Thyroid gland (tissue), 4 donors: ENCODE results near the gene MYLK. TPM values are rescaled to one million over a fixed set of nuclear protein-coding genes. Genes with fewer than 3 reads are reported as not detected.
"Not testable (repeated sequence)": the region's sequence is repeated elsewhere in the genome, so short reads cannot be mapped to it uniquely, and the experiment has no call there.

Experiments
- DNase-seq, 2 donors: peaks; one replicate each; pipeline ENCODE4 v3.0.0-alpha.2; 2019
- H3K27ac ChIP-seq, 3 donors: fragments of 200-600 bp; sonication (generic); 1 replicate in 2 of 3; 2 replicates in 1 of 3; pipeline ENCODE4 v1.5.1; 2016 to 2019; ENCODE audit warnings: mild to moderate bottlenecking in 1 of 3, moderate library complexity in 1 of 3
- H3K27me3 ChIP-seq: fragments of 200-600 bp; sonication (generic); one replicate; pipeline ENCODE4 v1.5.1; 2019
- H3K36me3 ChIP-seq, 2 donors: fragments of 200-600 bp; sonication (generic); one replicate each; pipeline ENCODE4 v1.5.1; 2016 to 2019
- H3K4me1 ChIP-seq, 2 donors: fragments of 200-600 bp; sonication (generic); one replicate each; pipeline ENCODE4 v1.5.1; 2017 to 2019
- H3K4me3 ChIP-seq, 3 donors: fragments of 200-600 bp; sonication (generic); replicated peaks in 1 of 3; 1 replicate in 2 of 3; 2 replicates in 1 of 3; pipeline ENCODE4 v1.5.1; 2016; ENCODE audit warnings: mild to moderate bottlenecking in 1 of 3
- H3K9me3 ChIP-seq: fragments of 200-600 bp; sonication (generic); one replicate; pipeline ENCODE4 v1.5.1; 2017
- CTCF ChIP-seq, 6 experiments: fragments of 200-600 bp in 3 of 6; fragments of 450-650 bp in 3 of 6; sonication (generic) in 3 of 6; IDR thresholded peaks; one replicate each; pipeline ENCODE4 v1.5.1; 2016 to 2019; ENCODE audit warnings: antibody characterized with exemption in 6 of 6, mild to moderate bottlenecking in 2 of 6, inconsistent platforms in 1 of 6, moderate library complexity in 1 of 6
- POLR2A ChIP-seq, 2 donors: fragments of 450-650 bp; IDR thresholded peaks; one replicate each; pipeline ENCODE4 v1.6.1; 2017; ENCODE audit warnings: antibody characterized with exemption in 2 of 2, mild to moderate bottlenecking in 2 of 2, moderate library complexity in 1 of 2
- whole genome bisulfite sequencing, 2 donors: methylation state at CpG; one replicate each; pipeline ENCODE4 v1.1.5; 2017; 5-methylcytosine and 5-hydroxymethylcytosine counted together
- intact Hi-C: fragments of 100-400 bp; cut with DNase I; formaldehyde crosslinking; loops from one replicate; pipeline ENCODE4 v1.15.1; 2023
- total RNA-seq, 4 donors: library from RNA; depleted of rRNA; stranded (reverse); fragments of >200 nt; gene quantifications; one replicate each; pipeline ENCODE4 v1.2.3, GENCODE V29; 2016

The MYLK gene
- total RNA-seq, 4 donors from 2014 or later: 28.9 to 51.2 (median 37.4) TPM

- H3K4me1 ChIP-seq: peaks cover 0 to 11% of the 10 kb centered on the region in 2 donors
- intact Hi-C loops: no loop called here
- TF ChIP-seq POLR2A (IDR thresholded peaks at IDR 0.05) (no peak), CTCF (IDR thresholded peaks at IDR 0.05) (no peak)
- H3K27me3 ChIP-seq: no peaks in the 10 kb centered on the region
- 34 to 43% methylated on average over 5 of the region's 5 CpGs for WGBS, 2 donors
- no peak overlapping the region for H3K27ac ChIP-seq
- peak; percentile 63 to 64 for DNase-seq
- H3K36me3 ChIP-seq: no peaks in the 10 kb centered on the region
- H3K9me3 ChIP-seq: no peaks in the 10 kb centered on the region
- no peak overlapping the region for H3K4me3 ChIP-seq
Measured at GRCh38 chr3:123618768-123619484, 265.2 kb downstream of the MYLK start.

GRCh38 chr3:123618076-123618708 lies 265.9 kb downstream of the MYLK start:
- intact Hi-C loops: no loop called here
- Histone ChIP-seq H3K4me1 (peaks cover 0 to 11% of the 10 kb centered on the region in 2 donors), H3K36me3 (no peaks in the 10 kb centered on the region)

GRCh38 chr3:123616593-123616992 lies 267.5 kb downstream of the MYLK start:
- Histone ChIP-seq H3K27me3 (no peaks in the 10 kb centered on the region), H3K27ac (no peak overlapping the region), H3K4me1 (peaks cover 0 to 11% of the 10 kb centered on the region in 2 donors), H3K4me3 (no peak overlapping the region), H3K9me3 (no peaks in the 10 kb centered on the region), H3K36me3 (no peaks in the 10 kb centered on the region)
- no peak for DNase-seq
- WGBS, 2 donors: 89 to 93% methylated on average over 6 of the region's 6 CpGs
- intact Hi-C loops: no loop called here
- TF ChIP-seq POLR2A (IDR thresholded peaks at IDR 0.05): no peak
- TF ChIP-seq CTCF (IDR thresholded peaks at IDR 0.05): no peak

More at GRCh38 chr3:123618076-123618708, 265.9 kb downstream of the MYLK start:
- H3K9me3 ChIP-seq: no peaks in the 10 kb centered on the region
- no peak overlapping the region for H3K27ac ChIP-seq
- no peak for DNase-seq
- no peaks in the 10 kb centered on the region for H3K27me3 ChIP-seq
- H3K4me3 ChIP-seq: no peak overlapping the region
- 68 to 88% methylated on average over 7 of the region's 7 CpGs for WGBS, 2 donors
- no peak for TF ChIP-seq POLR2A (IDR thresholded peaks at IDR 0.05)

- Histone ChIP-seq H3K36me3 (no peaks in the 10 kb centered on the region), H3K4me3 (no peak overlapping the region), H3K4me1 (peaks cover 0 to 7% of the 10 kb centered on the region in 2 donors), H3K27ac (no peak overlapping the region), H3K9me3 (no peaks in the 10 kb centered on the region), H3K27me3 (no peaks in the 10 kb centered on the region)
- TF ChIP-seq CTCF (IDR thresholded peaks at IDR 0.05) (no peak), POLR2A (IDR thresholded peaks at IDR 0.05) (no peak)
- no peak for DNase-seq
- intact Hi-C loops: no loop called here
- WGBS, 2 donors: 80 to 95% methylated on average over 2 of the region's 2 CpGs
Measured at GRCh38 chr3:123613543-123613942, 270.6 kb downstream of the MYLK start.

- H3K27me3 ChIP-seq, H3K36me3 ChIP-seq, H3K9me3 ChIP-seq, DNase-seq, H3K4me3 ChIP-seq, H3K4me1 ChIP-seq, H3K27ac ChIP-seq, intact Hi-C loops: not testable (repeated sequence)
- 94 to 97% methylated on average over 7 of the region's 7 CpGs for WGBS, 2 donors
Measured at GRCh38 chr3:123611674-123612073, 272.5 kb downstream of the MYLK start.

- H3K27me3 ChIP-seq: no peaks in the 10 kb centered on the region
- no peak overlapping the region for H3K4me3 ChIP-seq
- no peak for TF ChIP-seq POLR2A (IDR thresholded peaks at IDR 0.05)
- TF ChIP-seq CTCF (IDR thresholded peaks at IDR 0.05): no peak
- no peaks in the 10 kb centered on the region for H3K36me3 ChIP-seq
- no peak for DNase-seq
- intact Hi-C loops: no loop called here
- no peaks in the 10 kb centered on the region for H3K9me3 ChIP-seq
- H3K27ac ChIP-seq: no peak overlapping the region
- H3K4me1 ChIP-seq: no peaks in the 10 kb centered on the region
Measured at GRCh38 chr3:123611082-123611481, 273.1 kb downstream of the MYLK start.
